Left ventricle myocardium inferior (tissue), 1 donor: ENCODE measurements around the gene ITSN2. TPM values are rescaled to one million over a fixed set of nuclear protein-coding genes. Genes with fewer than 3 reads are reported as not detected.
A peak's percentile ranks its signal among the peaks of the same experiment; 100 is the strongest.

Experiments used
- DNase-seq: peaks from one replicate; pipeline ENCODE4 v3.0.0-alpha.2; 2020
- H3K27ac ChIP-seq: fragments of 200-600 bp; replicated peaks from 2 replicates; pipeline ENCODE4 v1.8.0; 2021
- H3K27me3 ChIP-seq: fragments of 200-600 bp; 2 replicates; pipeline ENCODE4 v1.8.0; 2021; ENCODE audit warnings: low read depth
- H3K36me3 ChIP-seq: fragments of 200-600 bp; 2 replicates; pipeline ENCODE4 v1.8.0; 2021
- H3K4me1 ChIP-seq: fragments of 200-600 bp; 2 replicates; pipeline ENCODE4 v1.8.0; 2021
- H3K4me3 ChIP-seq: fragments of 200-600 bp; 2 replicates; pipeline ENCODE4 v1.8.0; 2021; ENCODE audit warnings: mild to moderate bottlenecking, moderate library complexity
- H3K9me3 ChIP-seq: fragments of 200-600 bp; replicated peaks from 2 replicates; pipeline ENCODE4 v1.8.0; 2021
- intact Hi-C: fragments of 100-400 bp; cut with micrococcal nuclease; formaldehyde crosslinking; loops from one replicate; pipeline ENCODE4 v1.11.0; 2022
- total RNA-seq: library from RNA; stranded (reverse); fragmentation: NEBNext Ultra II Directional; extraction: Animal tissue kit (Norgen Biotek cat#: 25700); gene quantifications from one replicate; pipeline ENCODE4 v1.2.1, GENCODE V29; 2021
- TF ChIP-seq, protein P1 (sequence below): fragments of 200-600 bp; IDR thresholded peaks from 2 replicates; pipeline ENCODE4 v1.8.0; 2021; ENCODE audit warnings: antibody characterized with exemption, mild to moderate bottlenecking, borderline replicate concordance
- donor health status: DM: no; HTN: yes; CAD: no; lungs with severe emphysema.

ITSN2 gene
- total RNA-seq, 1 donor from 2014 or later = 24.4 TPM

DNA sequence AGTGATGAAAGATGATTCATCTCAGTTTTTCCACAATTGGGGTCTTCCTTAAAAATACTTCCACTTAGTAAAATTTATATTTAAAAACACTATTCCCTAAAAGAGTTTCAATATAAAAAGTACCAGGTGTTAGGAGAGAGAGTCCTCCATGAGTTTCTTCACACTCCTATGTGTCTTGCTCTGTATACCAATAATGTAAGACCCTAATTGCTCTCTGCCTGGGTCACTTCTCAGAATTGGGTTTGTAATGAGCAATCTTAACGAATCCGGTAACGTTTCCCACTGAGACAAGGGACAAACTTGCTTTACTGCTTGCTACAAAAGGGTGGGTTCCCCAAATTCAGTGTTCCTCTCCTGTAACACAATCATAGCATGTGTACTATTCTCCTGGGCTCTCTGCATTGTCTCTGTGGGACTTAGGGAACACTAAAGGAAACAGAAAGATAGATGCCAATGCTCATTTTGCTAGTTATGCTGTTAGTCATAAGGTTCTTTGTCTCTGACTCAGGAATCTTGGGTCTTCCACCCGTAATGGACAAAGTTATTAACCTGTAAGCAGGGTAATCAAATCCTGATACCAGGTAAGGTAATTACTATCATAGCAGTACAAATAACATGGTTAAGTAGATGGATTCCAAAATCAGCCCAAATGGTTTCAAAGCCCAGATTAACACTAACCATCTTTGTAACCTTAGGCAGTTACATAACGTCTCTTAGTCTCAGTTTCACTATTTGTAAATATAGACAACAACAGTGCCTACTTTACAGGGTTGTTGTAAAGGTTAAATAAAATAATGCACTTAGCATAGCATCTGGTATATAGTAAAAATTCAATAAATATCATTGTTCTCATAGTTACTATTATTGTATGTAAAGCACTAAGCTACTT is 46.3 kb downstream of the ITSN2 start:
- DNase-seq = no peak
- intact Hi-C loops = no loop called here
- H3K4me1 ChIP-seq = peaks cover 43% of the 10 kb centered on the region
- H3K9me3 ChIP-seq = no peaks in the 10 kb centered on the region
- H3K27me3 ChIP-seq = no peaks in the 10 kb centered on the region
- no peak overlapping the region for H3K27ac ChIP-seq
- H3K36me3 ChIP-seq = peaks cover 36% of the 10 kb centered on the region
- H3K4me3 ChIP-seq = no peak overlapping the region
- TF ChIP-seq, protein P1, sequence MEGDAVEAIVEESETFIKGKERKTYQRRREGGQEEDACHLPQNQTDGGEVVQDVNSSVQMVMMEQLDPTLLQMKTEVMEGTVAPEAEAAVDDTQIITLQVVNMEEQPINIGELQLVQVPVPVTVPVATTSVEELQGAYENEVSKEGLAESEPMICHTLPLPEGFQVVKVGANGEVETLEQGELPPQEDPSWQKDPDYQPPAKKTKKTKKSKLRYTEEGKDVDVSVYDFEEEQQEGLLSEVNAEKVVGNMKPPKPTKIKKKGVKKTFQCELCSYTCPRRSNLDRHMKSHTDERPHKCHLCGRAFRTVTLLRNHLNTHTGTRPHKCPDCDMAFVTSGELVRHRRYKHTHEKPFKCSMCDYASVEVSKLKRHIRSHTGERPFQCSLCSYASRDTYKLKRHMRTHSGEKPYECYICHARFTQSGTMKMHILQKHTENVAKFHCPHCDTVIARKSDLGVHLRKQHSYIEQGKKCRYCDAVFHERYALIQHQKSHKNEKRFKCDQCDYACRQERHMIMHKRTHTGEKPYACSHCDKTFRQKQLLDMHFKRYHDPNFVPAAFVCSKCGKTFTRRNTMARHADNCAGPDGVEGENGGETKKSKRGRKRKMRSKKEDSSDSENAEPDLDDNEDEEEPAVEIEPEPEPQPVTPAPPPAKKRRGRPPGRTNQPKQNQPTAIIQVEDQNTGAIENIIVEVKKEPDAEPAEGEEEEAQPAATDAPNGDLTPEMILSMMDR = no peak

DNA sequence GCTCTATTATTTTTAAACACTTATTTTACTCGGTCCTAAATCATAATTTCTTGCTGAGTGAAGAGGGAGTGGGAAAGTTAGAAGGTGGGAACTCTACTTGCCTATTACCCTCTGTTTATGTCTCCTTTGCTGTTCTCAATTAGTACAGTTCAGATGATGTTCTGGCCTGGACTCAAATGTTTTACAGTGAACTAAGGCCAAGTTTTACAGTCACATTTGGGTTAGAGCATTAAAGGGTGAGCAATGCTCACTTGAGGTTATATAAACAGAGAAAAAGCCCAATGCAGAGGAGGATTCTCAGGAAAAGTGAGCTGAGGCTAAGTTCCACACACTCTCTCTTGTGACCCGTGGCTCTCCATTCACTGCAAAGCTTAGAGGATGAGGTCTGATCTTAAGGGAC is 52.4 kb downstream of the ITSN2 start:
- Histone ChIP-seq H3K27me3 (no peaks in the 10 kb centered on the region), H3K36me3 (peaks cover 76% of the 10 kb centered on the region), H3K4me1 (peaks cover 37% of the 10 kb centered on the region), H3K4me3 (no peak overlapping the region), H3K9me3 (no peaks in the 10 kb centered on the region), H3K27ac (no peak overlapping the region)
- intact Hi-C loops = no loop called here
- no peak for DNase-seq
- TF ChIP-seq, protein P1 = no peak

DNA sequence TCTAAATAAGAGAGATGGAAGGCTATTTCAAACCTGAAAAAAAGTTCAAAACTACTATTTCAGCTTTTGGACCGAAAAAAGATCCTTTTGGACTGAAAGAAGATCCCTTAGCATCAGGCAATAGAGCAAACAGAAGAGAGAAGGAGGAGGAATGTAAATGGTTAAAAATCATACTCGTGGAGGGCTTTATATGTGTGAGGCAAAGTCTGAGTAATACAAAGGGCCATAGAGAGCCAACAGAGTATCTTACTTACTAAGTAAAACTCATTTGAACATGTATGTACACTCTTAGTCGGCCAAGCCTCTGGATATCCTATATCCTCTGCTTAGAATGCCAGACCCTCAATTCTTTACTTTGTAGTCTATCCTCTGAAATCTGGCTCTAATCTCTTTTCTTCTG is 55.7 kb downstream of the ITSN2 start:
- peaks cover 41% of the 10 kb centered on the region for H3K4me1 ChIP-seq
- no peak overlapping the region for H3K4me3 ChIP-seq
- intact Hi-C loops = no loop called here
- TF ChIP-seq, protein P1 = no peak
- no peaks in the 10 kb centered on the region for H3K9me3 ChIP-seq
- H3K36me3 ChIP-seq = peaks cover 79% of the 10 kb centered on the region
- H3K27me3 ChIP-seq = no peaks in the 10 kb centered on the region
- H3K27ac ChIP-seq = peak overlapping the region; percentile 78
- DNase-seq = no peak

DNA sequence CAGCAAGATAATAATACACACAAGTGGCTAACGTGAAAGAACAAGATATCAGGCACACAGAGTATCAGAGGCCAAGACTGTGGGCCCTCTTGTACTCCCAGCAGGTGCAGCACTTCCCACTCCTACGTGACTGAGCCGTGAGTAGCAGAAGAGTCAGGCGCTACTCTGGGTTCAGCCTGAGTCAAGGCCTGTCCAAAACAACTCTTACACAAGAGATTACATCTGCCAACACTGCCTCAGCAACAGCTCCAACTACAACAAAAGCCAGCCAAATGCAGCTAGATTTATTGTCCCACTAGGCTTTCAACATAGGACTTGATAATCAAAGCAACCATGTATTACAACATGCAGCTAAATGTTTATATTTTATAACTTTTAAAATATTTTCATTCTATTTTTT is 56.2 kb downstream of the ITSN2 start:
- peak; percentile 77 for DNase-seq
- intact Hi-C loops = no loop called here
- H3K27me3 ChIP-seq = no peaks in the 10 kb centered on the region
- TF ChIP-seq, protein P1 = no peak
- no peaks in the 10 kb centered on the region for H3K9me3 ChIP-seq
- H3K4me1 ChIP-seq = peaks cover 41% of the 10 kb centered on the region
- H3K27ac ChIP-seq = peak overlapping the region; percentile 78
- peaks cover 79% of the 10 kb centered on the region for H3K36me3 ChIP-seq
- H3K4me3 ChIP-seq = no peak overlapping the region

DNA sequence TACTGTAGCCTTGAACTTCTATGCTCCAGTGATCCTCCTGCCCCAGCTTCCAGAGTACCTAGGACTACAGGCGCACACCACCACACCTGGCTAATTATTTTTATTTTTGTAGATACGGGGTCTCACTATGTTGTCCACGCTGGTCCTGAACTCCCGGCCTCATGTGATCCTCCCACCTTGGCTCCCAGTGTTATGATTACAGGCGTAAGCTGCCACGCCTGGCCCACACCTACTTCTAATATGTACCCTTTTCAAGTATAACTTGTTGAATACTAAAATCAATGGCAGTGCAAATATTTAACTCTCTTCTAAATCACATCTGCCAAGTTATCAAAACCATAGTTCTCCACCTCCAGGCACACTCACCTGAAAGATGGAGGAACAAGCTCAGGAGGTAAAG is 58.7 kb downstream of the ITSN2 start:
- H3K4me1 ChIP-seq = peaks cover 31% of the 10 kb centered on the region
- H3K27me3 ChIP-seq = no peaks in the 10 kb centered on the region
- DNase-seq = no peak
- no peak overlapping the region for H3K4me3 ChIP-seq
- H3K27ac ChIP-seq = no peak overlapping the region
- TF ChIP-seq, protein P1 = no peak
- peaks cover 79% of the 10 kb centered on the region for H3K36me3 ChIP-seq
- intact Hi-C loops = no loop called here
- no peaks in the 10 kb centered on the region for H3K9me3 ChIP-seq
